C4-2B (cell line): ENCODE data around the gene NF2.

Experiments
- H3K27ac ChIP-seq: fragments of 450-650 bp; 2 replicates; pipeline ENCODE4 v1.5.1; 2017
- ZFX ChIP-seq: fragments of 450-650 bp; IDR thresholded peaks from 2 replicates; pipeline ENCODE4 v1.6.1; 2017
- TF ChIP-seq, protein P1 (sequence below): fragments of 450-650 bp; conservative IDR thresholded peaks from 2 replicates; pipeline ENCODE4 v1.5.1; 2017; ENCODE audit warnings: mild to moderate bottlenecking

Gene NF2

DNA sequence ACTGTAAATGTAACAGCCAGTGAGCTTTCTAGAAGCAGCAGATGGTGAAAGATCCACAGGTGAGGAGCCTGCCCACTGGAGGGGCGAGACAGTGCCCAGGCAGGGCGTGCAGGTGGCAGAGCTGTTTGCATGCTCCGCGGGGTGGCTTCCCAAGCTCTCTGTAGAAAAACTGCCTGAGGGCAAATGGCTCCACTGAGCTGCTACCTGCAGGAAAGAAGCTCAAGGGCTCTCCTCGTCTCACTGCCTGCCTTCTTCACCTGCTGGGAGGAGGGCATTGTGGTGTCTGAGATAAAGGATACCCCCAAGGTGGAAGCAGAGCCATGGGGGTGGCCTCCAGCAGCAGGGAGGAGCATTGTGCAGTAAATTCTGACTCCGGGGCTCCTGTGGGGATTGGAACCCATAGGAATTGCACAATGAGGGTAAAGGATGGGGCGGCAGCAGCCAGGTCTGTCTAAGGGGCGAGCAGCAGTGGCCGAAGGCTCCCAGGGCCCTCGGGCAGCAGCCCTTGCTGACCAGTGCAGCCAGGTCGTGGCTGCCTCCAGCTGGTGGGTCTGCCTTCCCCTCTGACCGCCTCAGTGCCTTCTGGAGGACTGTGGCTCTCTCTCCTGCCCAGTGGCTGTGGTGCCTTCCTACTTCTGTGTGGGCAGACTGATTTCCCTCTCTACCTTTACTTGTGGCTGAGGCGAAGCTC lies 88.3 kb downstream of the NF2 start:
- H3K27ac ChIP-seq, result no peak overlapping the region
- no peak for TF ChIP-seq ZFX
- TF ChIP-seq, protein P1, sequence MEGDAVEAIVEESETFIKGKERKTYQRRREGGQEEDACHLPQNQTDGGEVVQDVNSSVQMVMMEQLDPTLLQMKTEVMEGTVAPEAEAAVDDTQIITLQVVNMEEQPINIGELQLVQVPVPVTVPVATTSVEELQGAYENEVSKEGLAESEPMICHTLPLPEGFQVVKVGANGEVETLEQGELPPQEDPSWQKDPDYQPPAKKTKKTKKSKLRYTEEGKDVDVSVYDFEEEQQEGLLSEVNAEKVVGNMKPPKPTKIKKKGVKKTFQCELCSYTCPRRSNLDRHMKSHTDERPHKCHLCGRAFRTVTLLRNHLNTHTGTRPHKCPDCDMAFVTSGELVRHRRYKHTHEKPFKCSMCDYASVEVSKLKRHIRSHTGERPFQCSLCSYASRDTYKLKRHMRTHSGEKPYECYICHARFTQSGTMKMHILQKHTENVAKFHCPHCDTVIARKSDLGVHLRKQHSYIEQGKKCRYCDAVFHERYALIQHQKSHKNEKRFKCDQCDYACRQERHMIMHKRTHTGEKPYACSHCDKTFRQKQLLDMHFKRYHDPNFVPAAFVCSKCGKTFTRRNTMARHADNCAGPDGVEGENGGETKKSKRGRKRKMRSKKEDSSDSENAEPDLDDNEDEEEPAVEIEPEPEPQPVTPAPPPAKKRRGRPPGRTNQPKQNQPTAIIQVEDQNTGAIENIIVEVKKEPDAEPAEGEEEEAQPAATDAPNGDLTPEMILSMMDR, result no peak

DNA sequence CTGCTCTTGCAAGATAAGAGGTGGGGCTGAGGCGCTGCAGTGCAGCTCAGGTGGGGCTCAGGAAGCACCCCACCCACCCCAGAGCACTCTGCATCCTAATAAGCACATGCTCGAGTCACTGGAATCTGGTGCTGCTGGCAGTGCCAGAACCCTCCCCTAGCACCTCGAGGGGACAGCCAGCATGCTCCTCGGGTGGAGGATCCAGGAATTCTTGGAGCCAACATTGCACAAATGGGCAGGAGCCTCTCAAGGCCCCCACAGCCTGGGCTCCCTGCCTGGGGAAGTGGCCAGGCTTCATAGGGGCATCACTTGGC lies 88.9 kb downstream of the NF2 start:
- no peak overlapping the region for H3K27ac ChIP-seq
- TF ChIP-seq, protein P1, result no peak
- no peak for TF ChIP-seq ZFX

- no peak overlapping the region for H3K27ac ChIP-seq
- TF ChIP-seq ZFX, result no peak
- TF ChIP-seq, protein P1, result no peak
These were observed 89.7 kb downstream of the NF2 start for GRCh38 chr22:29693161-29693560.

- no peak overlapping the region for H3K27ac ChIP-seq
- TF ChIP-seq, protein P1, result no peak
- no peak for TF ChIP-seq ZFX
These were observed 90.2 kb downstream of the NF2 start for GRCh38 chr22:29693671-29694070.

DNA sequence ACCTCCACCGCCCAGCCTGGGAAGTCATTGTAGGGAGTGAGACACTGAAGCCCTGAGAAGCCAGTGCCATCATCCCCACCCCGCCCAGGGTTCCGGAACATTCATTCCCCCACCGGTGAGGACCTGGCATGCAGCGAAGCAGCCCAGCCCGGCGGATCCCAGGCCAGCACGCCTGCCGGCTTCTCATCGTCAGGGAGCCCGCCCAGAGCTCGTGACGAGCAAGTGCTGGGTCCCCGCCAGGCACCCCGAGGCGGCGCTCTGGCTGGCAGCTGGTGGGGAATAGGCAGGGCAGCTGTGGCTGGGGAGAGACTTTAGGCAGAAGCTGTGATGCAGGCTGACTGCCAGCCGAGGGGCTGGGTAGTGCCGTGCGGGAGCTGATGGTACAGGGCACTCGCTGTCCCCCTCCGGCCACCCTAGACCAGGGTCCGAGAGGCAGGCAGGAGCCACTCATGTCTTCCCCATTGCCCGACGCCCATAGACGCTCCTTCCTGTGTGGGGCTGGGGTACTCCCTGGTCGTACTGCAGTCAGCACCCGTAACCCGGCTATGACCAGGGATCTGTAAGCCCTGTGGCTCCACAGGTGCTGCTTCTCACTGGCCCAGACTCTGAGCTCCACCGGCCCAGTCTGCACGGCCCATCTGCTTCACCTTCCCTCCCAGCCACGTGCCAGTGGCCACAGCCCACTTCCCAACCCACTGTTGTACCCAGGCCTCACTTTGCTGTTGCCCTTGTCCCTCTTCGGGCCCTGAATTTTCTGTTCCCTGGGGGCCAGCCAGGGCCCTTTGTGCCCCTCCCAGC lies 91.9 kb downstream of the NF2 start:
- no peak for TF ChIP-seq ZFX
- TF ChIP-seq, protein P1, result no peak
- H3K27ac ChIP-seq, result no peak overlapping the region

DNA sequence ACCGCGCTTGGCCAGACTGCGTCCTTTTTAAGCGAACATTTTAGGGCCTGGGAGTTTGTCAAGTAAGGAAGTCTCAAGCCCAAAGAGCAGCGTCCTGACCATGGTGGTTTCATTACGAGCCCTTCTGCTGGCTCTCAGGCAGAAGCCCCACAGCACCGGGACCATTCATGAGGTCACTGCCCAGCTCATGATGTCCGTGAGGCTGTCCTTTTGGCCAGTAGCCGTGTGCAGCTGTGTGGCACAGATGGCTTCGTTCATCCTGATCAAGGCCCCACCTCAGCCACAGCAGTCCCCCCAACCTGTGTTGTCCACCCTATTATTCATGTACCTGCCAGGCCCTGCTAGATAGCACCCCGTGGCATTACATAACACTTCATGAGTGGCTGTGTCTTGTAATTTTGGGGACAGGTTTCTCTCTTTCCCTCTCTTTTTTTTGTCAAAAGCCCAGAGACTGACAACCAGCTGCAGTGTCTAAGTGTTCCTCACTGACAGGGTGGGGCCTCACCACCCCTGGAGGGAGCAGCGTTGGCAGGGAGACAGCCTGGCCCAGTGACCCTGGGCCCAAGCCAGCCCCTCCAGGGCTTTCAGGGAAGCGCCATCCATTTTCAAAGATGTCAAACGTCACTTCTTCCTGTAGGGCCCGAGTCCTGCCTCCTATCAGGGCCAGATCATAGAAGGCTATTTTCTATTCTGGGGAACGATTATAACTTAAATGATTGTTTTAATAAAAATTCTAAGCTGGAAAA lies 94.6 kb downstream of the NF2 start:
- H3K27ac ChIP-seq, result no peak overlapping the region
- no peak for TF ChIP-seq ZFX
- TF ChIP-seq, protein P1, result no peak

DNA sequence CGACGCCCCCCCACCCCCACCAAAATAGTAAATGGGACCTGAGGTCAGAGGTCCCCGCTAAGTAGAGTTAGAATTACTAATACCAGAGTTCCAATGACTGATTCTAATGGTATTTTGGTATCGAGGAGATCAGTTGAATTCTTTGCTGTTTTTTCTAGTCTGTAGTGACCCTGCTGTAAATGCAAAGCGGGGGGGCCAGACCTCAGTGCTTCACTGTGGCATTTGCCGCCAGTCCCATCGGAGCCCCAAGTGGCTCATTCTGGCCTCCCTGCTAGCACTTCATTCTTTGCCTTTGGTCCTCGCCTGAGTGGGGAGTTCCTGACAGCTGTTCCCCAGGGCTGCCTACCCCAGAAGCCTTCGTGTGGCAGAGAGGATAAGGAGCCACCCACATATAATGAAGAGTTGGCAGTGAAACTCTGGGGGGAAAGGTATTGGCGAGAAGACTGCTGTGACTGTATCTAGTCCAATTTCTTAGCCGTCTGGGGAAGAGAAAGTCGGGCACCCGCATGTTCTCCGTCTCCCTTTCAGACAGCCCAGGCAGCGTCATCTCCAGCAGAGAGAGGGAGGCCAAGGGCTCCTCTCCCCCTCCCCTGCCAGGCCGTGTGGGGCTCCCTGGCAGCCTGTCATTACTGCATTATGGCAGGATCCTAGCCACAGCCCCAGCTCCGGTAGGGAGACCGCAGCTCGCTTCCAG lies 96.9 kb downstream of the NF2 start:
- no peak overlapping the region for H3K27ac ChIP-seq
- TF ChIP-seq, protein P1, result no peak
- no peak for TF ChIP-seq ZFX
